ENCODE measurements around the gene YWHAB.
A peak's percentile ranks its signal among the peaks of the same experiment; 100 is the strongest.

The YWHAB gene

DNA sequence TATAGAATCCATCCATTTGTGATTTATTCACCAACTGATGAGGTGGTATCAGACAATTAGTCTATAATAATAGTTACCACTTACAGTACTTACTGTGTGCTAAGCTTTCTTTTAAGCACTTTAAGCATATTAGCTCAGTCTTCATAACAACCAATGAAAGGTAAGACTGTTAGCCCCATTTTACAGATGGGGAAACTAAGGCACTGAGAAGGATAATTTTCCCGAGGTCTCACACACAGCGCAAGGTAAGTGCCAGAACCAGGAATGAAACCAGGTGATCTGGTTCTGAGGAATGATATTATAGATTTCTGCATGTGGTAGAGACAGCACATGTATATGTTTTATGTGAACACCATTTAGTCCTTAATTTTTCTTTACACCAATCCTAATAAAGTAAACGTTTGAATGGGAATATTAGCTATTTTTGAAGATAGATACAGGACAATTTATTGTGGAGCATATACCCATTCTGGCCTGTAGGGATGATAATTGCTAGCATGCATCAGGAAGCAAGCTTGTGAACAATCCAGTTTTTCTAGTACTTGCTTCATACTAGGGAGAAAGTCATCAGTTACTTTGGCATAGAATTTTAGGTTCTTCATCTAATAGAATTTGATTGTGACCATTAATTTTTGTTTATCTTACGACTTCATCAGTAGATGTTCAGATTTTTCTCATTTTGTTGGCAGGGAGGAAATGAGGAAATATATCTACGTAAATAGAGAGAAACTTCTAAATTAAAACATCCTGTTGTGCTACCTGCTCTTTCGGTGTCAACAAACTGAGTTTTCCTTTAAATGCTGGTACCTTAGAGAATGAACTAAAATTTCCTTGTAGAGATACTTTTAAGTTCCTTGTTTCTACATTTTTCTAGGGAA lies 3.0 kb downstream of the YWHAB start:
- TF ChIP-seq, protein P1, sequence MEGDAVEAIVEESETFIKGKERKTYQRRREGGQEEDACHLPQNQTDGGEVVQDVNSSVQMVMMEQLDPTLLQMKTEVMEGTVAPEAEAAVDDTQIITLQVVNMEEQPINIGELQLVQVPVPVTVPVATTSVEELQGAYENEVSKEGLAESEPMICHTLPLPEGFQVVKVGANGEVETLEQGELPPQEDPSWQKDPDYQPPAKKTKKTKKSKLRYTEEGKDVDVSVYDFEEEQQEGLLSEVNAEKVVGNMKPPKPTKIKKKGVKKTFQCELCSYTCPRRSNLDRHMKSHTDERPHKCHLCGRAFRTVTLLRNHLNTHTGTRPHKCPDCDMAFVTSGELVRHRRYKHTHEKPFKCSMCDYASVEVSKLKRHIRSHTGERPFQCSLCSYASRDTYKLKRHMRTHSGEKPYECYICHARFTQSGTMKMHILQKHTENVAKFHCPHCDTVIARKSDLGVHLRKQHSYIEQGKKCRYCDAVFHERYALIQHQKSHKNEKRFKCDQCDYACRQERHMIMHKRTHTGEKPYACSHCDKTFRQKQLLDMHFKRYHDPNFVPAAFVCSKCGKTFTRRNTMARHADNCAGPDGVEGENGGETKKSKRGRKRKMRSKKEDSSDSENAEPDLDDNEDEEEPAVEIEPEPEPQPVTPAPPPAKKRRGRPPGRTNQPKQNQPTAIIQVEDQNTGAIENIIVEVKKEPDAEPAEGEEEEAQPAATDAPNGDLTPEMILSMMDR (conservative IDR thresholded peaks at IDR 0.05; ENCODE audit: low read length), result peak; percentile 54
- peak; percentile 35 for DNase-seq (ENCODE audit: low read depth)
- H3K4me3 ChIP-seq (ENCODE audit: low read length), result no peak overlapping the region

DNA sequence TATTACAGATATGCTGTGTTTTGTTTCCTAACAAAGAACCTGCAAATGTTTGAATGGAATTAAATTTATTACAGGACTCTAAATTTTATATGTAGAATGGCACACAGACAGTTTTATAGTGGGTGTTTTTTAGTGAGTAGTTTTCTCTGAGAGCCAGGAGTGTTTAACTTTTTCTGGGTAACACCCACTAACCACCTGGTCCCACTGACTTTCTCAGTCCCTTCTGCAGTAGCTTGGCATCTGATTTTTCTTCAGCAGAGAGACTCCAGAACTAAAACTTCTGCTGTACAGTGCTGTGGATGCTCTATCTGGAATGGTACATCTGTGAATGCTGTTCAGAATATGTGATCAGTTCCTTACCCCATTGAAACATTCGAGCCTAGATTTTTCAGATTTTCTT lies 6.3 kb downstream of the YWHAB start:
- no peak for DNase-seq (ENCODE audit: low read depth)
- no peak overlapping the region for H3K4me3 ChIP-seq (ENCODE audit: low read length)
- TF ChIP-seq, protein P1 (conservative IDR thresholded peaks at IDR 0.05; ENCODE audit: low read length), result no peak

DNA sequence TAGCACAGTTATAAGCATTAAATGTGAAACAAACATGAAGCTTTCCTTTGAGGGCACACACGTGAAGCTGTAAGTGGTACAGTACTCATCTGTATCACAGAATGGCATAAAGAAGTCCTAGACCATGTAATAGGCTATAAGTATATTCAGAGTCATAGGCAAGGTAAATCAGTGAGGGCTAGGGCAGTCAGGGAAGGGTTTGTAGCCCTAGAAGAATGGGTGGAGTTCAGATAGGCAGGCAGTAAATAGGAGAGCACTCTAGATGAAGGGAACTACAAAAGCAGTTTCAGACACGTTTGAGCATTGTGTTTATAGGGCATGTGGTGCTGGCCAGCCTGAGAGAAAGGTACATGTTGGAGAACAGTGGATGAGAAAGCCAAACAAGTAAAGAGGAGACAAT lies 9.5 kb downstream of the YWHAB start:
- no peak overlapping the region for H3K4me3 ChIP-seq (ENCODE audit: low read length)
- TF ChIP-seq, protein P1 (conservative IDR thresholded peaks at IDR 0.05; ENCODE audit: low read length), result no peak
- no peak for DNase-seq (ENCODE audit: low read depth)

DNA sequence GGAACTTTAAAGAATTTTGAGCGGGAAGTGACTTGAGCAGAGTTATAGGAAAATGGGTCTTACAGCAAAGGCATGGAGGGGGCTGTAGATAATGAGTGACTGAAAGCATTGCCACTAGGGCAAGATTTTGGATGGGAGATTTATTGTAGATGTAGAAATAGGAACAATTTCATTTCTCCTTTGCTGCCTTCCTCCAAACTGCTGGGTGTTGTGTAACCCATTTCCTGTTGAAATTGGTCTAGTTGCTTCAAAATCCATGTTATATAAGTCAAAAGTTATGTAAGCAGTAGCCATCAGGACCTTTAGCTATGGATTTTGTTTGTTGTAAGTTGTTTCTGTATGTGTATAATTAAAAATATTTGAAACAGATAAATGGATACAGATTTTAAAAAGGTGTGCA lies 11.1 kb downstream of the YWHAB start:
- H3K4me3 ChIP-seq (ENCODE audit: low read length), result no peak overlapping the region
- TF ChIP-seq, protein P1 (conservative IDR thresholded peaks at IDR 0.05; ENCODE audit: low read length), result no peak
- DNase-seq (ENCODE audit: low read depth), result peak; percentile 58

DNA sequence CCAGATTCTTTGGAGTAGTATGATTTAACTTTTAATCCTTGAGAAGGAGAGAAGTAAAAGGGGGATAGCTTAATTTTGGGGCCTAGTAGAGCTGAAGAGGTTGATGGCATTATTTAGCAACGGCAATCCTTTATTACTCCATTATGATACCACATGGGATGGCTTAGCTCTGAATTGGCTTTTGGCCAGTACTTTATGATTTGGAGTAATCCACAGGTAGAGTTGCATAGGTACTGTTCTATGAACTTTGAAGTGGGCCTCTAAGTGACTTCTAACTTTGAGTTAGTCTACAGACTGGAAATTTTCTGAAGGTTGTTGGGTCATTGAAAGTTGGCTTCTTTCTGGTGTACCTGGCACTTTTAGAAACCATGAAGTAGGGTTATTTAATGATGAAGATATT lies 11.6 kb downstream of the YWHAB start:
- no peak for DNase-seq (ENCODE audit: low read depth)
- TF ChIP-seq, protein P1 (conservative IDR thresholded peaks at IDR 0.05; ENCODE audit: low read length), result no peak
- no peak overlapping the region for H3K4me3 ChIP-seq (ENCODE audit: low read length)

DNA sequence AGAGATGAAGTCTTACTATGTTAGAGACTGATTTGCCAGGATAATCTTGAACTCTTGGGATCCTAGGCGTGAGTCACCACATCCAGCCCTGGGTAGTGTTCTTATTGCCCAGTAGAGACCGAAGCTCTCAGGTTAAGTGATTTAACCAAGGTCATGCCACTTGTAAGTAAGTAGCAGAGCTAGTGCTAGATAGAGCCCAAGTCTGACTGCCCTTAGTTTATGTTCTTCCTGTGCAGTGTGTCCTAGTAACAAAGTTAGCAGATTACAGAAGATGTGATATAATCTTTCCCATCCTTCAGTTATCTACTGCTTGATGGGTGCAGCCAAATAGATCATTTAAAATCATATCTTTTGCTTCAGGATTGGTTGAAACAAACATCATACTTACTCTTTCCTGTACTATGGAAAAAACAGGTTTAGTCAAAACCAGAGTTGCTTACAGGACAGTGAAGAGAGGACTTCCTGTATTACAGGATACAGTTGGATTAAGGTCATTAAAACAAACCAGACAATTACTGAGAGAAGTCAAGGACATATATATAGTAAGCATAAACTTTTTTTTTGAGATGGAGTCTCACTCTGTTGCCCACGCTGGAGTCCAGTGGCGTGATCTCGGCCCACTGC lies 14.8 kb downstream of the YWHAB start:
- TF ChIP-seq, protein P1 (conservative IDR thresholded peaks at IDR 0.05; ENCODE audit: low read length), result no peak
- H3K4me3 ChIP-seq (ENCODE audit: low read length), result no peak overlapping the region
- DNase-seq (ENCODE audit: low read depth), result no peak

DNA sequence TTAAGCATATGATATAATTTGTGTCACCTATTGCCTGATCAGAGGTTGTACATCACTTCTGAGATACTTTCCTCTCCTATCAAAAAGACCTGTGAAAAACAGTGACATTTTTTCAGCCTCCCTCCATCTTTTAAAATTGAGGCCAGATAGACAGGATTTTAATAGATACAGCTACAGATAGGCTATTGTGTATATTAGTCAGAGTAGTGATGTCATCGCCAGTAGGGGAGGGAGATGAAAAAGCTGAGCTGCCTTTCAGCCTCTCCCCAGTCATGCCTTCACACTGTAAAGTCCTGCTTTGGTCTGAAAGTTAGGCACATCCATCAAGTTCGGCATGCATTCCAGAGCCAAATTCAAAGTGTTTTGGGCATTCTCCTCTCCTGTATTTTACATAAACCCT lies 16.5 kb downstream of the YWHAB start:
- DNase-seq (ENCODE audit: low read depth), result peak; percentile 42
- no peak overlapping the region for H3K4me3 ChIP-seq (ENCODE audit: low read length)
- TF ChIP-seq, protein P1 (conservative IDR thresholded peaks at IDR 0.05; ENCODE audit: low read length), result no peak
